GM19372 (cell line): ENCODE results near the gene MRPS14.
"Not testable (repeated sequence)": the region's sequence is repeated elsewhere in the genome, so short reads cannot be mapped to it uniquely, and the experiment has no call there.

Experiments
- ATAC-seq: cut with Tn5 transposase; IDR thresholded peaks from one replicate; pipeline ENCODE4 v1.9.1; 2021; ENCODE audit warnings: mild to moderate bottlenecking, low read depth, moderate library complexity; ENCODE audit not compliant: unreplicated experiment

Gene MRPS14

DNA sequence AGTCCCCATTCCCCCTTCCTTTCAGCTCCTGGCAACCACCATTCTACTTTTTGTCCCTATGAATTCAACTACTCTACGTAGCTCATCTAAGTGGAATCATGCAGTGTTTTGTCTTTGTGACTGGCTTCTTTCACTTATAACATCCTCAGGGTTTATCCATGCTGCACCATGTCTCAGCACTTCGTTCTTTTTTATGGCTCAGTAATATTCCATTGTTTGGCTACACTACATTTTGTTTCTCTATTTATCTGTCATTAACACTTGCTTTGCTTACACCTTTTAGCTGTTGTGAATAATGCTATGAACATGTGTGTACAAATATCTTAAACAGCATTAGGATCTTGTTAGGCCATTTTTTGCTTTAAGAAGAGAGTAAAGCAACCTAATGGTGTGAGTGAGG lies 1.5 kb upstream of the MRPS14 start:
- ATAC-seq = no peak

DNA sequence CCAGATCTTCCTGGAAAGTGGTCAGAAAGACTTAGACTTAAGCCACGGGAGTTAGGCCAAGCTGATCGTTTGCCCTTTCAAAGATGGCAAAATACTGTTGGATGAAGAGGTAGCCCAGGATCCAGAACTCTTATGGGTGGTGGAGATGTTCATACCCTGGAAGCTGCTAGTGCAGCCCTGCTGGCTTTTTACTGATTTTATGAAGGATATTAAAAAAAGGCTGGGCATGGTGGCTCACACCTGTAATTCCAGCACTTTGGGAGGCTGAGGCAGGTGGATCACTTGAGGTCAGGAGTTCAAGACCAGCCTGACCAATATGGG lies 657 bp upstream of the MRPS14 start:
- not testable (repeated sequence) for ATAC-seq

DNA sequence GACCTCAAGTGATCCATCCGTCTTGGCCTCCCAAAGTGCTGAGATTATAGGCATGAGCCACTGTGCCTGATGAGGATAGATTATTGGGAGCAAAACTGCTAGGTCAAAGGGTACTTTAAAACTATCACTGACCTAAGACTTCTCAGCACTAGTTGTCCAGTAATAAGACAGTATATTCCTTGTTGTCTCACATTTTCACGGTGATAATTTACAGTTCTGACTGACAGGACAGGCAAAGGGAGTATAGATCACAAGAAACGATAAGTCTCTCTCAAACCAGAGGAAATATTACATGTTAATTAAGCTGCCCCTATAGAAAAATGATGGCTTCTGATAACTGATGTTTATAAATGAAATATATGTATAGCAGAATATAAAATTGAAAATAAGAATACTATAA lies 3.7 kb downstream of the MRPS14 start:
- no peak for ATAC-seq

DNA sequence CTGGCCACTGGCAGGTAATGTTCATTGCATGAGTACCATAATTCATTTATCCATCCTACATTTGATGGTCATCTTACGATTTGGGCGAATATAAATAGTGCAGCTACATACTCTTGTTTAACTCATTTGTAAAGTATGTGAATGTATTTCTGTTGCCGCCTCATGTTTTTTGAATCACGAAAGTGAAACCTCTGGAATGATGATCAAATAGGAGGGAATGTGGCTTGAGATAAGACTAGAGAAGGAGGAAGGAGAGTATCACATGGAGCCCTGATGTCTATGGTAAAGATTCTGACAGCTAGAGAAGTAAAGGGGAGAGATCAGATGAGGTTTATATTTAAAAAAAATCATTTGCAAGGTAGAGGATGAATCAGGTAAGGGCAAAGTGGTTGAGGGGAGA lies 8.0 kb downstream of the MRPS14 start:
- no peak for ATAC-seq

DNA sequence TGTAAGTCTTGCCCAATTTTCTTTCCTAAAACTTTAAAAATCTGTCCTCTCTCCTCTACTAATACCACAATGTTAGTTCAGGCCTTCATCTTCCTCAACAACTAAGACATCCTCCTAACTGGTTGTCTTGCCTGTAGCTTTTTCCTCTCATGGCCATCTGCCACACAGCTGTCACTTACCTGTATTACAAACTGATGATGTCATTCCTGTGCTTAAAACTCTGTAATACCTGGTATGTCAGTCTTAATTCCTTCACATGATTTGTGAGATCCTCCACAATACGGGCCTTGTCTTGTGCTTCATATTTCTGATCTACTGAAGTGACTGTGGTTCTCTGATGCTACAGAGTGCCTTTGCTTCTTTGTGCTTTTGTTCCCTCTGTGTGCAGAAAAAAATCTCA lies 9.8 kb downstream of the MRPS14 start:
- no peak for ATAC-seq

DNA sequence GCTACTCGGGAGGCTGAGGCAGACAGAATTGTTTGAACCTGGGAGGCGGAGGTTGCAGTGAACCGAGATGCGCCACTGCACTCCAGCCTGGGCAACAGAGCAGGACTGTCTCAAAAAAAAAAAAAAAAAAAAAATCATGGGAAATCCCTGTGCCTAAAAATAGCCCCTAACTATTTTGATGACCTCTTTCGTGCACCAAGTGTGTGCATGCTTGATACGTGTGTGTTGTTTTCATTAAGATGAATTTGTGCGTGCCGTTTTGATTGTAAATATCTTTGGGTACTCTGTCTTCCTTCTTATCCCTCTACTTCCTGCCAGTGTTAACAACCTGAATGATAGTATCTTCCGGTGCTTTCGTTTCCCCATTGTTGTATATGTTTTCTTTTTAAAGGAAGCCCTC lies 13.7 kb downstream of the MRPS14 start:
- no peak for ATAC-seq

DNA sequence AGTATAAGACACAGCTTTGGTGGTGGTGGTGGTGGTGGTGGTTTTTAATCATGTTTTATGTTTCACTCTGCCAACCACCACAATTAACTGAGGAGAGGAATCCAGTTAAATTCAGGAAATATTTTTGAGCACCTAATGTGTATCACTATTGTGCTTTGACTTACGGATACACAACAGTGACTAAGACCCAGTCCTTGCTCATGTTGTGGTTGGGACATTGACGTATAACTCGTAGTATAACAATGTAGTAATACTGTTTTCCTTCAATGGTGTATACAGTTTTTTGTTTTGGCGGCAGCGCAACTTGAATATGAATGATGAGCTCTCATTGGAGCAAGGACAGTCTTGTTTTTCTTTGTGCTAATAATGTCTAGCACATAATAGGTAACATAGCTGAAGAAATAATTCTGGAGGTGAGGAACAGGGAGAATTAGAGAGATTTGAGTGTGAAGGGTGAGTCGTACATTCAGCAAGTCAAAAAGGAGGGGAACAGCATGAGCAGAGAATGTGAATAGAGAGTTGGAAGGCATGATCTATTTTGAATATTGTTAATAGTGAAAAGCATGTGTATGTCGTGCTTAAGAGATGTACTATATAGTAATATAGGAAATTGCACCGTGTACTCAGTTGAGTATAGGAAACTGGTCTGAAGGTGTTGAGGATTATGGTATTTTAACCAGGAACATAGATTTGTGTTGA lies 18.0 kb downstream of the MRPS14 start:
- ATAC-seq = no peak

DNA sequence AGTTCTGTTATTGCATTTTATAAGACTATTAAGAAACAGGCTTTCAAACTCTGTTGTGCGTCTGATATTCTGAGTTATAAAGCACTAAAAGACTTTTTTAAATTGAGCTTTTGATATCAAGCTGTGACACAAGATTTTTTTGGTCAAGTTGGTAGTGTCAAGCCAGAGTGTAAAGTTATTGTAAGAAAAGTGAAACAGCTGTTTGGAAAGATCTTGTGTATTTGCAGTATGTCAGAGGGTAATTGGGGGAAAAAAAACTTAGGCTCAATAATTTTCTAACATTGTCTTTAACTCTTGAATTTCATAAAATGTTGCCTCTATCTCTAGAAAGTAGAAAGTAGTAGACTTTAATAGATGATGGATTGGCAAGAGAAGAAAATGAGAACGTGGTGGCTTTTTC lies 19.7 kb downstream of the MRPS14 start:
- no peak for ATAC-seq

DNA sequence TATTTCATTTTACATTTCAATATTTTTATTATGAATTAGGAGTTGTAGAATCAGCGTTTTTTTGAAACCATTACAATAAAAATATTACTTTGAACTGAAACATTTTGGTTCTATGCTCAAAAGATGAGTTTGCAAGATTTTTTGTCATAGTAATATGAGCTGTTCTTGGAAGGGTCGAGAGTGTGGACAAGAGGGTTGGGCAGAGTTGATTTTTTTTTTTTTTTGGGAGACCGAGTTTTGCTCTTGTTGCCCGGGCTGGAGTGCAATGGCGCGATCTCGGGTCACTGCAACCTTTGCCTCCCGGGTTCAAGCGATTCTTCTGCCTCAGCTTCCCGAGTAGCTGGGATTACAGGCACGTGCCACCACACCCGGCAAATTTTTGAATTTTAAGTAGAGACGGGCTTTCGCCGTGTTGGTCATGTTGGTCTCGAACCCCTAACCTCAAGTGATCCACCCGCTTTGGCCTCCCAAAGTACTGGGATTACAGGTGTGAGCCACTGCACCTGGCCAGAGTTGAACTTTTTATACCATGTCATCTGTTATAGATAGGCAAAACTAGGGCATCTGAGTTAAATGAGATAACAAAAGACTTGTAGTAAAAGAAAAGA lies 20.2 kb downstream of the MRPS14 start:
- no peak for ATAC-seq

DNA sequence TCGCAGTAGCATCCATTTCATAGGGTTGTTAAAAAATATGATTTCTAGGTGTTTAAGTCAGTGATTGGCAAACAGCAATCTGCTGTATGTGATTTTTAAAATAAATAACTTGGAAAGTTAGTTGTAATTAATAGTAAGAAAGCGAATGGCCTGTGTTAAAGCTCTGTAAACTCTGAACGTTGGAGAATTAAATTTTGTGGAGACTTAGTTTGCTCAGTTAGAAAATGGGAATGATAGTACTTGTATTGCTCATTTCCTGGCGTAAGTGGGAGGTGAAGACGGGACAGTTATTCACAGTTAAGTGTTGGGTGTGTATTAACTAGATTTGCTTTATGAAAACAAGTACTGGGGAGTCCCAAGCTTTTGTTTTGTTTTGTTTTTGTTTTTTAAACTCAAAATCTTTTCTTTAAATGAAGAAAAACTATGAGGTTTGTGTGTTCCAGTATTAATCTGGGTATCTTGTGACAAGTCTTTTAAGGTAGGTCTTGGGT lies 22.5 kb downstream of the MRPS14 start:
- no peak for ATAC-seq

DNA sequence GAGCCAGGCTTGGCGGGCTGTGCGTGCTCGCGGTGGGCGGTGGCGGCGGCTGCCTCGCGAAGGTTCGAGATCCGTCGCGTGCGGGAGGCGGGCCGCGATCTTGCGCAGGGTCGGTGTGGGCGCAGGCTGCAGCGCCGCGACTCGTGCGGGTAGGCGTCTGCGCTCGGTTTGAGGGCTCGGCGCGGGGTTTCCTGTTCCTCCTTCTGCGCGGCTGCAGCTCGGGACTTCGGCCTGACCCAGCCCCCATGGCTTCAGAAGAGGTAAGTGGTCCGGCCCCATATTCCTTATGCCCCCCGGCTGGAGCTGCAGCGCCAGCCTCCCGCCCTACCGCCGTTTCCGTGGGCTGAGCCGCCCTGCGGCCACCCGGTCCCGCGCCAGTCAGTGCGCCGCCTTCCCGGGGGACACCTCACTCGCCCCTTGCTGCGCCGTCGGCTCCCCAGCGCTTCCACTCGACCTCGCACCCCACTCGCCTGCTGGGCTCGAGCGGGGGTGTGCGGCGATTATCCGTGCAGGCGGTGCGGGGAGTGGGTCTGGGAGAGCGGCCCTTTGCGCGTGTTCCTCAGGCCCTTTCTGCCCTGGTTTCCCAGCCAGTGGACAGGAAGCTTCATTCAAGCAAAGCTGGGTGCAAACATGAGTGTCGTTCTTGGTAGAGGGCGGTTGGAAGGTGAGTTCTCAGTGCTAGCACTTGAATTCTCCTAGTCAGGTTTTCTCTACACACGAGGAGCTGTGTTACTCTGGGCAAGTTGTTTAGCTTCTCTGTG lies 23.1 kb downstream of the MRPS14 start, which contains the start of gene CACYBP:
CACYBP (plus strand) TSS at position 12 of the 761 bp plus-strand sequence; CDS start at position 246, 234 bp downstream.
- ATAC-seq = peak; percentile 1

DNA sequence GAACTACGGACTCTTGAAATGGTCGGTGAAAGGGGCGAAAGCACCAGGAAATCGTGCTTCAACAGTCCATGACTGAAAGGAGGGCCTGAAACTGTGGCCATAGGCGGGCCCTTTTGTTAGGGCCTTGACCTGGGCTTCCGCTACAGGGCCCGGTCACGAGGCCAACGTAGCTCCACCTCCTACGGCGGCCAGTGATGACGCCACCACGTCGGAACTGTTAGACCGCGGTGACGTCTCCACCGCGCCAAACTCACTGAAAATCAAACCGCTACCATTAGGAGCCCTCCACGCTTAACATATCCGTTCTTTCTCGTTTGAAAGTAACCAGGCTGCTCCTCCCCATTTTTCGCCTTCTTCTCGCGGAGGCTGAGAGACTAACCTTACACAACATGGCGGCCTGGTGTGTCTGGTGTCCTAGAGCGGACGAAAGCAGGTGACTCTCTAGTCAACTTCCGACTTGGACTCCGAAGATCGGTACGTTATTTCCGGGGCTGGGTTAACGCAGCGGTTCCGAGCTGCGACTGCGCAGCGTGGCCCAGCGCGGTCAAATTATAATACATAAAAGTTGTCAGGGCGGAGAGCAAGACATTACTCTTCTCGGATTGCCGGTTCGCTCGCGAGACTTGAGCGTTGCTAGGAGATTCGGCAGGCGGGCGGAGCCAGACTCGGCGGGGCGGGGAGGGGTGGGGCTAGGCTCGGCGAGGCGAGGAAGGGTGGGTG lies 23.8 kb downstream of the MRPS14 start:
- ATAC-seq = peak; percentile 74

DNA sequence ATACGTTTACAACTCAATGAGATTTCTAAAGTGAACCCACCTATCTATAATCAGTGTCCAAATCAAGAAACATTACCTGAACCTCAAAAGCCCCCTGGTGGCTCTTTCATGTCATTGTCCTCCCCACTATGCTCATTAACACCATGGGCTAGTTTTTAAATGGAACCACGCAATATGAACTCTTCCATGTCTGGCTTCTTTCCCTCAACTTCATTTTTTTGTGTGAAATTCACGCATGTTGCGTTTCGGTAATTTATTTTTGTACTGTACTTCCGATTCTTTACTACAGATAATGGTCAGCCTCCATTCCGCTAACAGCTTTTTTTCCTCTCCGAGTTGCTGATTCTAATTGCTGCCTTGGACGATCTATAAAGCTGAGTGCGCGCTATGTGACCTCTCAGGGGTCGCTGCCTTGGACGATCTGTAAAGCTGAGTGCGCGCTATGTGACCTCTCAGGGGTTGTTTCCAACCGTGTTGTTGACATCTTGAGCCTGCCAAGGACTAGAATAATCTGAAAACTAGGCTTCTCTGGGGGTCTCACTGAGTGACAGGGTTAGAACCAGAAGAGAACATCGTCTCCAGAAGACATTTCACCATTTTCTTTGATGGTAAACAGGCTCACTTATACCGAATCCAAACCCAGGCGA lies 24.5 kb downstream of the MRPS14 start:
- ATAC-seq = no peak

DNA sequence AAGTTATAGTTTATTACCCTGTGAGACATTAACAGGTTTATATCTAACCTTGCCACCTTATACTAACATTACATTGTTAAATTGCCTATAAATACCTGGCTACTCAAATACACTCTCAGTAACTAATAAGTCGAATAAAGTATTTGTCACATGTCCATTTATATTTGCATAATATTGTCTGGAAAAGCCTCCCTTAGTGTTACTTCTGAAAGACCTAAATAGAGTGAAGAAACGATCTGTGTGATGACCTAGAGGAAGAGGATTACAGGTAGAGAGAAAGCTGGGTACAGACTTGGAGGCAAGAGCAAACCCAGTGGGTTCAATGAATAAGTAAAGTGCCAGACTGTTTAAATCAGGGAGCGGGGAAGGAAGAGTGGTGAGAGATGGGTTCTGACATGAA lies 26.2 kb downstream of the MRPS14 start:
- ATAC-seq = no peak

DNA sequence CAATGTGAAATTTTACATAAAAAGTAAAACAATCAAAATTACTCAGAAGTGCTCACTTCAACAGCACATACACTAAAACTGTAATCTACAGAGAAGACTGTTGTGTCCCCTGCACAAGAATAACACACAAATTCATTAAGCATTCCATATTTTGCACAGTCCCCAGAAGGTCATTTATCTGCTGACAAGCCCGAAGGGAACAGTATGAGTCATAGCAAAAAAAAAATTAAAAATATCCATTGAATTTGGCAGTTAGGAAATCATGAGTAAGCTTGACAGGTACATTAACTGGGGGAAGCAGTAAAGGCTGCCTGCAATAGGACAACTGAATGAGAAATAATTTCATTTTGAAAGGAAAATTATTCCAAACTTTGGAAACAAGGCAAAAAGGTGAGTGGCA lies 26.7 kb downstream of the MRPS14 start:
- no peak for ATAC-seq

DNA sequence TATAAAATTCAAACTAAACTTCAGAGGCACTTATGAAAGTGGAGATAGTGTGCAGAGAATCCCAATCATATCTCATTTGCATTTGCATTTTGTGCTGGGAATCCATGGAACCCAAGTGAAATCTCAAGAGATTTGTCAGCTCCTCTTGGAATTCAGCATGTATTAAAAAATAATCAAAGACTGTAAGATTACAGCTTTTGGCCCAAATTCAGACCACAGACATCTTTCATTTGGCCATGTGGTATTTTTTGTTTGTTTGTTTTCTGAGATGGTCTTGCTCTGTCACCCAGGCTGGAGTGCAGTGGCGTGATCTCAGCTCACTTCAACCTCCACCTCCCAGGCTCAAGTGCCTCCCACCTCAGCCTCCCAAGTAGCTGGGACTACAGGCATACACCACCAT lies 27.3 kb downstream of the MRPS14 start:
- no peak for ATAC-seq

DNA sequence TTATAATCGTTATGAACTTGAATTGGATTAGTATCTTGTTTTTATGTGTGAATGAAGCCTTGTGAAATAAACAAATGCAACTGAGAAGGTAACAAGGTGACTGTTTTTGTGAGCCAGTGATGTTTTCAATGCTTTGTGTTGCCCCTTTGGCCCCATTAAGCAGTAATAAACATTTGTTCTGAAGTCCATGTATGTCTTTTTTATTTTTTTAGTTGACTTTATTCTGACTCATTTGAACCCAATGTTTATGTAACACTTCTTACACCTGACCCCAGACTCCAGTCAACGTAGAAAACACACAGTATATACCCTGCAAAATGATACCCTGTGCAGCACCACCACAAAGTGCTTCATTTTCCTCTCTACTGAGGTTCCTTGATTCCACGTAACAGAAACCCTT lies 28.1 kb downstream of the MRPS14 start:
- ATAC-seq = no peak

DNA sequence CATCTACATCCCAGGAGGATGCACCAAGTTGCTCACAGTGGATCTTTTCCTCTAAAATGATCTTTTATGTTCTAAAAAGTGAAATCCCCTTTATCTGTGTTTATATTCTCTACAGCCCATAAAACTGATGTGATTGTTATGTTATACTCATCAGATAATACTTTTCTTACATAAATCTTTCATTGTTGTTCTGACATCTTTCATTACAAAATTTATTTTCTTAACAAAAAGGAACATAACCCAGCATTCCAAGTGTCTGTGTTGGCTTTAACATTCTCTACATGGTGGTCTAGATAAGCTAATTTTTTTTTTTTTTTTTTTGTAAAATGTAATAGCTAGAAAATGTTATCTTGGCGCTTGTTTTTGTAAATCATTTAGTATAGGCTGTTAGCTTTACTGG lies 31.8 kb downstream of the MRPS14 start:
- no peak for ATAC-seq

DNA sequence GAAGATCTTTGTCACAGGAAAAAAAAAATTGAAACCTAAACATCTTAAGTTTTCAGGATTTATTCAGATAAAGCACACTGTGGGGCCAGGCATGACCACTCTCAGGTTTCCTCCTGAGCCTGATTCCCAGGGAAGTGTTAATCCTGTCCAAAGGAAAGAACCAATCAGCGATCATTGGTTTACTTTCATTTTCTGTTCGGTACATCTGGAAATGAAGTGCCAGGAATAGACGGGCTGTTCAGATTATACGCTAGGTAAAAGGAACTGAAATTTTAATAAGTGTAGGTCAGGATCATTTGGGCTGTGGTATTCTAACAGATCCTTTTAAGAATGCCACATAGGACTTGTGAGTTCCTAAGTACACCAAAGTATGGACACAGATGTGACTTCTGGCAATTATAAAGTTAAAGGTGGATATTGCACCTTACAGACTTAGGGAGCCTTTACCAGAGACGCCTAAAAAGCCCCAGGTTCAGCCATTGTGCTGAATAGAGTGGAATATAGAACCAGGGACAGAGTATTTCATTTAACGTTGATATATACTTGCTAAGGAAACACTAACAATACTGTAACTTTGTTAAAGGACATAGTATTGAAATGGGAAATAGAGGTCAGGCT lies 32.7 kb downstream of the MRPS14 start:
- no peak for ATAC-seq

DNA sequence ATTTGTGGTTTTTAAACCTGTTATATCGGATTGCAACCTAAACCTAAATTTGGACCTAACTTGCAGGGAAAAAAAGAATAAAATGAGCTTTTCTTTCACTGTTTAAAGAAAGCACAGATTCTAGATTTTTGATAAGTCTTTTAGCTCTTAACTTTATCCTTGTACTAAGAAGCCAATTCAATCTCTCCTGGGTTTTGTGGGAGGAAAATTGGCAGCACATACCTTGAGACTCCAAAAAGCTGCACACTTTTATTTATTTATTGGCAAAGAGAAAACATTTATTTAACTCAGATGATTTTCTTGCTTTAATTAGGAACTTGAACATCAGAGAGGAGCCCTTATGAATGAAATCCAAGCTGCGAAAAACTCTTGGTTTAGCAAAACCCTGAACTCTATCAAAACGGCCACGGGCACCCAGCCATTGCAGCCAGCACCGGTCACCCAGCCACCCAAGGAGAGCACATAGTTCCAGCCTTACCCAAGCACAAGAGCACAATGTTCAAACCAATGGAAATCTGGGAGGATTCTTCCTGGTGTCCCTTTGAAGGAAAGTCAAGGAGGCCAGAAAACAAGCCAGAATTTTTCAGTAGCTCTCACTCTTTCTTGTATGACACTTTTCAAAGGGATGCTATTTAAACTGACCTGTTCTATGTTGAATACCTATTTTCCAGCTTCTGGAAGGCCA lies 33.5 kb downstream of the MRPS14 start:
- no peak for ATAC-seq
